Upper lobe of left lung (tissue), 4 donors: ENCODE data around the gene KIF5A.

Experiments used
- CTCF ChIP-seq, 6 experiments: fragments of 450-650 bp in 4 of 6; fragments of 200-600 bp in 2 of 6; sonication (generic) in 2 of 6; IDR thresholded peaks; one replicate each; pipeline ENCODE4 v1.5.1; 2016 to 2019; ENCODE audit warnings: antibody characterized with exemption in 6 of 6
- EP300 ChIP-seq, 4 donors: sonication (generic); formaldehyde crosslinking; IDR thresholded peaks; one replicate each; pipeline ENCODE4 v1.5.1; 2017; ENCODE audit warnings: antibody characterized with exemption in 4 of 4, control low read depth in 2 of 4
- POLR2A ChIP-seq, 4 donors: fragments of 450-650 bp; IDR thresholded peaks; one replicate each; pipeline ENCODE4 v1.5.1; 2016 to 2017; ENCODE audit warnings: antibody characterized with exemption in 4 of 4, mild to moderate bottlenecking in 2 of 4
- POLR2AphosphoS5 ChIP-seq, 2 donors: sonication (generic); formaldehyde crosslinking; IDR thresholded peaks; one replicate each; pipeline ENCODE4 v1.5.1; 2017; ENCODE audit warnings: antibody characterized with exemption in 2 of 2

DNA sequence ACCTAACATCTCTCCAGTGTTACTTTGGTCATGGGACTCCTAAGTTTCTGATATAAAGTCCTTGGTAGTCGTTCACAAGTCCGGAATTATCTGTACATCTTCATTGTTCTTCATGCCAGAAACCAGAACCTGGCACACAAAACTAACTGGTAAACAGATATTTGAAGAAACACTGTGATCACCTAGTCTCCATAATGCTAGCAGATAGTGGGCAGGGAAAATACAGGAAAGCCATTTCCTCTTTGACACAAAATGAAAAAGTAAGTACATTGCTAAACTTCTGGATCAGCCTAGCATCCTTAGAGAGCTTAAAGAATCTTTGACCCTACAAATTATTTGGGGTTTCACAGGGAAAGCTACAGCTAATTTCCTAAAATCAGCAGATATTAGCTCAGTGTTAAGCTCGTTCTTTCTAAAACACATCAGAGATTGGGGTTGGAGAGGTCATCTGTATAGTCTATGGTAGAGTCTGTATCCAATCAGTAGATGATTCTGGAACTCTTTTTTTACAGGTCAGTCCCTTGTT, 34.4 kb upstream of the KIF5A start:
- TF ChIP-seq CTCF (IDR thresholded peaks at IDR 0.05) (no peak), POLR2A (IDR thresholded peaks at IDR 0.05) (no peak), EP300 (IDR thresholded peaks at IDR 0.05) (no peak), POLR2AphosphoS5 (IDR thresholded peaks at IDR 0.05) (no peak)
